NCI-H2107 treated with DMSO at 0.1 percent for 48 hours (cell line): ENCODE data around the gene PVR.
"Not testable (repeated sequence)": the region's sequence is repeated elsewhere in the genome, so short reads cannot be mapped to it uniquely, and the experiment has no call there.

Source experiments
- DNase-seq: peaks from one replicate; lab custom pipeline; 2025; ENCODE audit not compliant: unreplicated experiment; lab: John Stamatoyannopoulos, UW

The PVR gene

GRCh38 chr19:44645407-44646048 lies 1.8 kb downstream of the PVR start:
- DNase-seq, result no peak

GRCh38 chr19:44646049-44646416 lies 2.3 kb downstream of the PVR start:
- no peak for DNase-seq

- no peak for DNase-seq
Measured at GRCh38 chr19:44647144-44647543, 3.4 kb downstream of the PVR start.

GRCh38 chr19:44648631-44649251 lies 5.0 kb downstream of the PVR start:
- no peak for DNase-seq

- no peak for DNase-seq
Measured at GRCh38 chr19:44649578-44650145, 6.0 kb downstream of the PVR start.

GRCh38 chr19:44653343-44653742 lies 9.6 kb downstream of the PVR start:
- no peak for DNase-seq

GRCh38 chr19:44653977-44654774 lies 10.5 kb downstream of the PVR start:
- DNase-seq, result peak; percentile 83

GRCh38 chr19:44657211-44657921 lies 13.7 kb downstream of the PVR start:
- DNase-seq, result peak; percentile 7

GRCh38 chr19:44658069-44658733 lies 14.5 kb downstream of the PVR start:
- DNase-seq, result no peak

GRCh38 chr19:44660081-44660480 lies 16.4 kb downstream of the PVR start:
- DNase-seq, result no peak

GRCh38 chr19:44661205-44661604 lies 17.5 kb downstream of the PVR start:
- DNase-seq, result no peak

- DNase-seq, result no peak
Measured at GRCh38 chr19:44661904-44662303, 18.2 kb downstream of the PVR start.

- DNase-seq, result no peak
Measured at GRCh38 chr19:44662691-44663385, 19.1 kb downstream of the PVR start.

- DNase-seq, result no peak
Measured at GRCh38 chr19:44663996-44664395, 20.3 kb downstream of the PVR start.

- no peak for DNase-seq
Measured at GRCh38 chr19:44664976-44665375, 21.3 kb downstream of the PVR start.

GRCh38 chr19:44666852-44667556 lies 23.3 kb downstream of the PVR start:
- no peak for DNase-seq

- no peak for DNase-seq
Measured at GRCh38 chr19:44668985-44669764, 25.5 kb downstream of the PVR start.

- not testable (repeated sequence) for DNase-seq
Measured at GRCh38 chr19:44670027-44670426, 26.3 kb downstream of the PVR start.

- DNase-seq, result no peak
Measured at GRCh38 chr19:44671400-44671799, 27.7 kb downstream of the PVR start, which contains the start of gene CEACAM19. Gene CEACAM19 (plus strand): TSS chr19:44671482. CDS start chr19:44671932, 450 bp downstream.
